Esophagus squamous epithelium (tissue), 5 donors: ENCODE results near the gene SLC9A9. TPM values are rescaled to one million over a fixed set of nuclear protein-coding genes. Genes with fewer than 3 reads are reported as not detected.

Experiments
- DNase-seq: peaks from one replicate; lab custom pipeline; 2025; lab: John Stamatoyannopoulos, UW
- H3K27ac ChIP-seq, 4 donors: fragments of 200-600 bp; sonication (generic); one replicate each; pipeline ENCODE4 v1.5.1; 2016 to 2019; ENCODE audit warnings: mild to moderate bottlenecking in 1 of 4
- H3K27me3 ChIP-seq, 4 donors: fragments of 200-600 bp; sonication (generic); 1 replicate in 3 of 4; 2 replicates in 1 of 4; pipeline versions ENCODE4 v1.5.1 to v1.6.0; 2017 to 2021; ENCODE audit warnings: antibody characterized with exemption in 1 of 4
- H3K36me3 ChIP-seq, 3 donors: fragments of 200-600 bp; sonication (generic); one replicate each; pipeline ENCODE4 v1.5.1; 2016 to 2019
- H3K4me1 ChIP-seq, 3 donors: fragments of 200-600 bp; sonication (generic); one replicate each; pipeline ENCODE4 v1.5.1; 2017 to 2019
- H3K4me3 ChIP-seq, 4 donors: fragments of 200-600 bp; sonication (generic); 1 replicate in 3 of 4; 2 replicates in 1 of 4; pipeline ENCODE4 v1.5.1; 2016 to 2019; ENCODE audit warnings: mild to moderate bottlenecking in 2 of 4, moderate library complexity in 1 of 4
- H3K9me3 ChIP-seq, 3 donors: fragments of 200-600 bp; sonication (generic); one replicate each; pipeline ENCODE4 v1.5.1; 2016 to 2019
- POLR2A ChIP-seq, 4 donors: fragments of 450-650 bp; IDR thresholded peaks; one replicate each; pipeline ENCODE4 v1.6.1; 2017; ENCODE audit warnings: antibody characterized with exemption in 4 of 4, mild to moderate bottlenecking in 4 of 4, moderate library complexity in 3 of 4
- WGBS, 2 donors: methylation state at CpG; one replicate each; pipeline ENCODE4 v1.1.5; 2018; 5-methylcytosine and 5-hydroxymethylcytosine counted together
- intact Hi-C: fragments of 100-400 bp; cut with DNase I; formaldehyde crosslinking; loops from one replicate; pipeline ENCODE4 v1.15.0; 2022
- total RNA-seq, 4 donors: library from RNA; depleted of rRNA; stranded (reverse); fragments of >200 nt; gene quantifications; one replicate each; pipeline ENCODE4 v1.1.0, GENCODE V29; 2016
- TF ChIP-seq, protein P1 (sequence below), 6 experiments: fragments of 450-650 bp in 4 of 6; fragments of 200-600 bp in 2 of 6; sonication (generic) in 2 of 6; IDR thresholded peaks; one replicate each; pipeline ENCODE4 v1.5.1; 2016 to 2019; ENCODE audit warnings: antibody characterized with exemption in 6 of 6, mild to moderate bottlenecking in 4 of 6, moderate library complexity in 4 of 6
- donor health status: DM: yes; HTN: yes; CAD: no.

The SLC9A9 gene
- total RNA-seq, 4 donors from 2014 or later, result 11.2 to 22.3 (median 18.9) TPM

- intact Hi-C loops, result no loop called here
Measured at GRCh38 chr3:143888166-143888565, 39.9 kb upstream of the SLC9A9 start.

GRCh38 chr3:143885780-143886427 lies 37.6 kb upstream of the SLC9A9 start:
- Histone ChIP-seq H3K27ac (no peak overlapping the region), H3K36me3 (no peaks in the 10 kb centered on the region), H3K27me3 (no peaks in the 10 kb centered on the region), H3K4me1 (peaks cover 0 to 8% (median 3%) of the 10 kb centered on the region in 3 donors), H3K9me3 (no peaks in the 10 kb centered on the region), H3K4me3 (no peak overlapping the region)
- intact Hi-C loops, result no loop called here
- TF ChIP-seq, protein P1, sequence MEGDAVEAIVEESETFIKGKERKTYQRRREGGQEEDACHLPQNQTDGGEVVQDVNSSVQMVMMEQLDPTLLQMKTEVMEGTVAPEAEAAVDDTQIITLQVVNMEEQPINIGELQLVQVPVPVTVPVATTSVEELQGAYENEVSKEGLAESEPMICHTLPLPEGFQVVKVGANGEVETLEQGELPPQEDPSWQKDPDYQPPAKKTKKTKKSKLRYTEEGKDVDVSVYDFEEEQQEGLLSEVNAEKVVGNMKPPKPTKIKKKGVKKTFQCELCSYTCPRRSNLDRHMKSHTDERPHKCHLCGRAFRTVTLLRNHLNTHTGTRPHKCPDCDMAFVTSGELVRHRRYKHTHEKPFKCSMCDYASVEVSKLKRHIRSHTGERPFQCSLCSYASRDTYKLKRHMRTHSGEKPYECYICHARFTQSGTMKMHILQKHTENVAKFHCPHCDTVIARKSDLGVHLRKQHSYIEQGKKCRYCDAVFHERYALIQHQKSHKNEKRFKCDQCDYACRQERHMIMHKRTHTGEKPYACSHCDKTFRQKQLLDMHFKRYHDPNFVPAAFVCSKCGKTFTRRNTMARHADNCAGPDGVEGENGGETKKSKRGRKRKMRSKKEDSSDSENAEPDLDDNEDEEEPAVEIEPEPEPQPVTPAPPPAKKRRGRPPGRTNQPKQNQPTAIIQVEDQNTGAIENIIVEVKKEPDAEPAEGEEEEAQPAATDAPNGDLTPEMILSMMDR (IDR thresholded peaks at IDR 0.05), result peak in 5 of 6 experiments; percentile 46 to 78 (median 62)
- no peak for TF ChIP-seq POLR2A (IDR thresholded peaks at IDR 0.05)
- 95 to 96% methylated on average over 1 of the region's 1 CpG for WGBS, 2 donors
- DNase-seq, result no peak

More at GRCh38 chr3:143888166-143888565, 39.9 kb upstream of the SLC9A9 start:
- no peak overlapping the region for H3K4me3 ChIP-seq
- TF ChIP-seq POLR2A (IDR thresholded peaks at IDR 0.05), result no peak
- TF ChIP-seq, protein P1 (IDR thresholded peaks at IDR 0.05), result no peak
- H3K36me3 ChIP-seq, result no peaks in the 10 kb centered on the region
- 59 to 64% methylated on average over 2 of the region's 2 CpGs for WGBS, 2 donors
- peaks cover 0 to 4% (median 1%) of the 10 kb centered on the region in 3 donors for H3K4me1 ChIP-seq
- DNase-seq, result no peak
- no peaks in the 10 kb centered on the region for H3K9me3 ChIP-seq
- H3K27ac ChIP-seq, result no peak overlapping the region
- H3K27me3 ChIP-seq, result no peaks in the 10 kb centered on the region

- H3K27me3 ChIP-seq, result no peaks in the 10 kb centered on the region
- DNase-seq, result no peak
- no peak overlapping the region for H3K27ac ChIP-seq
- no peak overlapping the region for H3K4me3 ChIP-seq
- no peaks in the 10 kb centered on the region for H3K9me3 ChIP-seq
- WGBS, 2 donors, result 60 to 92% methylated on average over 2 to 3 of the region's 3 CpGs
- intact Hi-C loops, result no loop called here
- no peak for TF ChIP-seq POLR2A (IDR thresholded peaks at IDR 0.05)
- TF ChIP-seq, protein P1 (IDR thresholded peaks at IDR 0.05), result no peak
- peaks cover 0 to 8% (median 3%) of the 10 kb centered on the region in 3 donors for H3K4me1 ChIP-seq
- H3K36me3 ChIP-seq, result no peaks in the 10 kb centered on the region
Measured at GRCh38 chr3:143884861-143885260, 36.6 kb upstream of the SLC9A9 start.

DNA sequence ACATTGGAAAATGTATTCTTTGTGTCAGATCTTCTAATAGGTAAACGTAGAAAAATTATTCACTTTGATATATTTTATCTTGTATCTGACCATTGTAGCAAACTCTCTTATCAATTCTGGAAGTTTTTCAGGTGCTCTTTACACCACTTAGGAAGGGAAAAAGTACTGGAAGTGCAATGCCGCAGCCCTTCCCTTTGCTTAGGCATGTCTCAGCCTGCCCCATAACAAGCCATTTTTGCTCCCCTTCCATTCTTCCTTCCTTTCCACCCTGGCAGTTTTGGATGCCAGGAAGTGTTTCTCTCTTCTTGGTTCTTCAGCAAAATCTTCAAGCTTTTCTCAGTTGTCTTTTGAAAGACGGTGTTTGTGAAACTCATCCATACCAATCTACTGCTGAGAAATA lies 34.9 kb upstream of the SLC9A9 start:
- no peak for TF ChIP-seq POLR2A (IDR thresholded peaks at IDR 0.05)
- TF ChIP-seq, protein P1 (IDR thresholded peaks at IDR 0.05), result no peak
- no peak overlapping the region for H3K27ac ChIP-seq
- no peak for DNase-seq
- peaks cover 0 to 8% (median 3%) of the 10 kb centered on the region in 3 donors for H3K4me1 ChIP-seq
- H3K27me3 ChIP-seq, result no peaks in the 10 kb centered on the region
- intact Hi-C loops, result no loop called here
- H3K9me3 ChIP-seq, result no peaks in the 10 kb centered on the region
- H3K36me3 ChIP-seq, result no peaks in the 10 kb centered on the region
- H3K4me3 ChIP-seq, result no peak overlapping the region
- 62 to 70% methylated on average over 3 of the region's 3 CpGs for WGBS, 2 donors

DNA sequence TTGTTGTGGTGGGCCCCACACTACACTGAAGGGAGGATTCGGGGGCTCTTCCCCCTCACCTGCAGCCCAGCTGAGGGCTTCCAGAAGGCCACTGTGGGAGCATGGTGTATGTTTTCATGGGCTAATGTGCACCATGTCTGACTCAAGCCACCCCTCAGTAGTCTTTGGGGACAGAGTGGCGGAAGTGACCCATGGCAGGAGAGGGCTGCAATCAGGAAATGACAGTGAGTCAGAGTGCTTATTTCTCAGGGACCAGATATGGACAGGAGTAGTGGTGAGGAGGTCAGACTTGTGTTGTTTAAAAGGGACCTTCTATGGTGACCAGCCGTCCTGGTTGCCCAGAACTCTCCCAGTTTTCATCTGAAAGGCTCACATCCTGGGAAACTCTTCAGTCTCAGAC lies 32.8 kb upstream of the SLC9A9 start:
- intact Hi-C loops, result no loop called here

More for the DNA sequence above, 32.8 kb upstream of the SLC9A9 start:
- H3K27ac ChIP-seq, result no peak overlapping the region
- TF ChIP-seq, protein P1 (IDR thresholded peaks at IDR 0.05), result no peak
- no peak for TF ChIP-seq POLR2A (IDR thresholded peaks at IDR 0.05)
- no peaks in the 10 kb centered on the region for H3K36me3 ChIP-seq
- 94 to 100% methylated on average over 1 to 2 of the region's 3 CpGs for WGBS, 2 donors
- H3K27me3 ChIP-seq, result no peaks in the 10 kb centered on the region
- DNase-seq, result no peak
- H3K4me3 ChIP-seq, result no peak overlapping the region
- H3K4me1 ChIP-seq, result peaks cover 0 to 8% (median 3%) of the 10 kb centered on the region in 3 donors
- H3K9me3 ChIP-seq, result no peaks in the 10 kb centered on the region
